ENCODE measurements around the gene SH3BGRL2.
A peak's percentile ranks its signal among the peaks of the same experiment; 100 is the strongest.

SH3BGRL2 gene

GRCh38 chr6:79630883-79631692 is at the start of gene SH3BGRL2:
TSS of gene SH3BGRL2 (plus strand) at chr6:79631329. CDS start at chr6:79631462, 133 bp downstream.
- Histone ChIP-seq H3K27ac (no peak within 1 kb of the TSS), H3K4me3 (peak within 1 kb of the TSS; percentile 90), H3K9me3 (ENCODE audit: low read depth, low read length) (no peaks in the 10 kb centered on the region), H3K9ac (ENCODE audit: insufficient read length) (peak within 1 kb of the TSS; percentile 76), H3K36me3 (ENCODE audit: insufficient read depth, low read length) (no peaks in the 10 kb centered on the region)
- TF ChIP-seq EZH2 (IDR thresholded peaks at IDR 0.05) (no peak), POLR2AphosphoS5 (IDR thresholded peaks at IDR 0.05; ENCODE audit: borderline replicate concordance, low read depth, low read length) (peak; percentile 69; the same call in 1 of the 2 replicates), FOXP2 (optimal IDR thresholded peaks at IDR 0.05; ENCODE audit: control extremely low read depth, extremely low read length, insufficient read depth) (no peak)
- DNase-seq (ENCODE audit: low read depth, low spot score): no peak

GRCh38 chr6:79584332-79584731 is 46.8 kb upstream of the SH3BGRL2 start:
- TF ChIP-seq EZH2 (IDR thresholded peaks at IDR 0.05) (no peak), POLR2AphosphoS5 (IDR thresholded peaks at IDR 0.05; ENCODE audit: borderline replicate concordance, low read depth, low read length) (no peak), FOXP2 (optimal IDR thresholded peaks at IDR 0.05; ENCODE audit: control extremely low read depth, extremely low read length, insufficient read depth) (no peak)
- no peaks in the 10 kb centered on the region for H3K36me3 ChIP-seq (ENCODE audit: insufficient read depth, low read length)
- H3K4me3 ChIP-seq: no peak overlapping the region
- H3K27ac ChIP-seq: no peak overlapping the region
- H3K9ac ChIP-seq (ENCODE audit: insufficient read length): no peak overlapping the region
- no peaks in the 10 kb centered on the region for H3K9me3 ChIP-seq (ENCODE audit: low read depth, low read length)
- no peak for DNase-seq (ENCODE audit: low read depth, low spot score)

- Histone ChIP-seq H3K4me3 (no peak overlapping the region), H3K9ac (ENCODE audit: insufficient read length) (no peak overlapping the region), H3K9me3 (ENCODE audit: low read depth, low read length) (no peaks in the 10 kb centered on the region), H3K36me3 (ENCODE audit: insufficient read depth, low read length) (no peaks in the 10 kb centered on the region), H3K27ac (no peak overlapping the region)
- no peak for DNase-seq (ENCODE audit: low read depth, low spot score)
- TF ChIP-seq POLR2AphosphoS5 (IDR thresholded peaks at IDR 0.05; ENCODE audit: borderline replicate concordance, low read depth, low read length) (no peak), EZH2 (IDR thresholded peaks at IDR 0.05) (no peak), FOXP2 (optimal IDR thresholded peaks at IDR 0.05; ENCODE audit: control extremely low read depth, extremely low read length, insufficient read depth) (no peak)
Measured at GRCh38 chr6:79586548-79586947, 44.6 kb upstream of the SH3BGRL2 start.

DNA sequence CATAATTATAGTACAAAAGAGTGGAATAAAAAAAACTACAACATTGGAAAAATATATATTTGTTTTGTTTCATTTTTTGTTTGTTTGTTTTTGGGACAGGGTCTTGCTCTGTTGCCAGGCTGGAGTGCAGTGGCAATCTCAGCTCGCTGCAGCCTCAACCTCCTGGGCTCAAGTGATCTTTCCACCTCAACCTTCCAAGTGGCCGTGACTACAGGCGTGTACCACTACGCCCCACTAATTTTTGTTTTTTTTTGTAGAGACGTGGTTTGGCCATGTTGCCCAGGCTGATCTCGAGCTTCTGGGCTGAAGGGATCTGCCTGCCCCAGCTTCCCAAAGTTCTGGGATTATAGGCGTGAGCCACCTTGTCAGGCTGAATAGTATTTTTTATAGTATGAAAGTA is 41.4 kb upstream of the SH3BGRL2 start:
- Histone ChIP-seq H3K36me3 (ENCODE audit: insufficient read depth, low read length) (no peaks in the 10 kb centered on the region), H3K27ac (no peak overlapping the region), H3K4me3 (no peak overlapping the region), H3K9me3 (ENCODE audit: low read depth, low read length) (no peaks in the 10 kb centered on the region), H3K9ac (ENCODE audit: insufficient read length) (no peak overlapping the region)
- no peak for DNase-seq (ENCODE audit: low read depth, low spot score)
- TF ChIP-seq EZH2 (IDR thresholded peaks at IDR 0.05) (no peak), POLR2AphosphoS5 (IDR thresholded peaks at IDR 0.05; ENCODE audit: borderline replicate concordance, low read depth, low read length) (no peak), FOXP2 (optimal IDR thresholded peaks at IDR 0.05; ENCODE audit: control extremely low read depth, extremely low read length, insufficient read depth) (no peak)

GRCh38 chr6:79597155-79597554 is 34.0 kb upstream of the SH3BGRL2 start:
- TF ChIP-seq FOXP2 (optimal IDR thresholded peaks at IDR 0.05; ENCODE audit: control extremely low read depth, extremely low read length, insufficient read depth) (no peak), EZH2 (IDR thresholded peaks at IDR 0.05) (no peak), POLR2AphosphoS5 (IDR thresholded peaks at IDR 0.05; ENCODE audit: borderline replicate concordance, low read depth, low read length) (no peak)

DNA sequence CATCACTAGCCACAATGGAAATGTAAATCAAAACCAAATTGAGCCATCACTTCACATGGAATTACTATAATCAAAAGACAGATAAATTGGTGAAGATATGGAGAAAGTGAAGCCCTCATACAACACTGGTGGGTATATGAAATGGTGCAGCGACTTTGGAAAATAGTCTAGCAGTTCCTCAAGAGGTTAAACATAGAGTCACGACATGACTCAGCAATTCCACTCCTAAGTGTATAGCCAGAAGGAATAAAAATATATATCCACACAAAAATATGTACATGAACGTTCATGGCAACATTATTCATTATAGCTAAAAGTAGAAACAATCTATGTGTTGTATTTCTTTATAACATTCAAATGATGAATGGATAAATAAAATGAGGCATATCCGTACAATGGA is 33.1 kb upstream of the SH3BGRL2 start:
- Histone ChIP-seq H3K36me3 (ENCODE audit: insufficient read depth, low read length) (no peaks in the 10 kb centered on the region), H3K9me3 (ENCODE audit: low read depth, low read length) (no peaks in the 10 kb centered on the region), H3K9ac (ENCODE audit: insufficient read length) (no peak overlapping the region), H3K4me3 (no peak overlapping the region), H3K27ac (no peak overlapping the region)
- TF ChIP-seq POLR2AphosphoS5 (IDR thresholded peaks at IDR 0.05; ENCODE audit: borderline replicate concordance, low read depth, low read length): no peak
- no peak for TF ChIP-seq FOXP2 (optimal IDR thresholded peaks at IDR 0.05; ENCODE audit: control extremely low read depth, extremely low read length, insufficient read depth)
- no peak for TF ChIP-seq EZH2 (IDR thresholded peaks at IDR 0.05)
- DNase-seq (ENCODE audit: low read depth, low spot score): no peak

More at GRCh38 chr6:79597155-79597554, 34.0 kb upstream of the SH3BGRL2 start:
- no peak overlapping the region for H3K27ac ChIP-seq
- no peaks in the 10 kb centered on the region for H3K9me3 ChIP-seq (ENCODE audit: low read depth, low read length)
- DNase-seq (ENCODE audit: low read depth, low spot score): no peak
- no peak overlapping the region for H3K4me3 ChIP-seq
- H3K9ac ChIP-seq (ENCODE audit: insufficient read length): no peak overlapping the region
- no peaks in the 10 kb centered on the region for H3K36me3 ChIP-seq (ENCODE audit: insufficient read depth, low read length)

GRCh38 chr6:79599725-79600259 is 31.3 kb upstream of the SH3BGRL2 start:
- Histone ChIP-seq H3K36me3 (ENCODE audit: insufficient read depth, low read length) (no peaks in the 10 kb centered on the region), H3K4me3 (no peak overlapping the region), H3K27ac (no peak overlapping the region), H3K9me3 (ENCODE audit: low read depth, low read length) (no peaks in the 10 kb centered on the region), H3K9ac (ENCODE audit: insufficient read length) (no peak overlapping the region)
- no peak for DNase-seq (ENCODE audit: low read depth, low spot score)
- TF ChIP-seq POLR2AphosphoS5 (IDR thresholded peaks at IDR 0.05; ENCODE audit: borderline replicate concordance, low read depth, low read length): no peak
- no peak for TF ChIP-seq EZH2 (IDR thresholded peaks at IDR 0.05)
- TF ChIP-seq FOXP2 (optimal IDR thresholded peaks at IDR 0.05; ENCODE audit: control extremely low read depth, extremely low read length, insufficient read depth): no peak

DNA sequence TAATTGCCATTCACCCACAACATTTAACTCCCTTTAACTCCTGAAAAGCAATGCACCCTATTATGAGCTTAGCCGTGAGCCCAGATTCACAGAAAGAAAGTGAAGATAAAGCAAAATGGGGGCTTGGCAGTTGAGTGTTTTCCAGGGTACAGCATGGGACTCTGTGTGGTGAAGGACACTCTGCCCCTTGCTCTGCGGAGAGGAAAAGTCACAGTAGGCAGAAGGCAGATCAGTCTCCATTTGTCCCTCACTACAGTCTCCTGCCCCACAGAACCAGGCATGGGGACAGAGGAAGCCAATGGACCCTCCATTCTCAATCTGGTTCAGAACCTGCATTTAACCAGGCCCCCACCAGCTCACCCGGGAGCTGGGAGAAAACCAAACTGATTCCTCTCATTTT is 30.8 kb upstream of the SH3BGRL2 start:
- Histone ChIP-seq H3K9me3 (ENCODE audit: low read depth, low read length) (no peaks in the 10 kb centered on the region), H3K36me3 (ENCODE audit: insufficient read depth, low read length) (no peaks in the 10 kb centered on the region), H3K9ac (ENCODE audit: insufficient read length) (no peak overlapping the region), H3K4me3 (no peak overlapping the region), H3K27ac (no peak overlapping the region)
- no peak for DNase-seq (ENCODE audit: low read depth, low spot score)
- TF ChIP-seq EZH2 (IDR thresholded peaks at IDR 0.05): no peak
- TF ChIP-seq FOXP2 (optimal IDR thresholded peaks at IDR 0.05; ENCODE audit: control extremely low read depth, extremely low read length, insufficient read depth): no peak

Measured in SK-N-MC (cell line).